ENCODE data around the gene SYNGR4.

The SYNGR4 gene

DNA sequence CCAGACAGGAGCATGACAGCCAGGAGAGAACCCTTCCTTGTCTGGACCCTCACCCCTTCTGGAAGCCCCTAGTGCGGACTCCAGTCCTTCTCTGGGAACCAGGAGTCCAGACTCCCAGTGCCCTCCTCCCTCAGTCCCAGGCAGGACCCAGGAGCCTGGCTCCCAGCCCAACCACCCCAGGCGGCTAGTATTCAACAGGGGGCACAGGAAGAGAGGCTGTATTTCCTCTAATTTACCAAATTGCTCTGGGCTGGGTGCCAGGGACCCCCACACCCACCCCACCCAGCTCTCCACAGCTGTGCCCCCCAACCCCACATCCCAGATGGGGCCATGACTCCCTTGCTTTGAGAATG is 32.6 kb downstream of the SYNGR4 start:
- DNase-seq (ENCODE audit: low read depth): no peak

DNA sequence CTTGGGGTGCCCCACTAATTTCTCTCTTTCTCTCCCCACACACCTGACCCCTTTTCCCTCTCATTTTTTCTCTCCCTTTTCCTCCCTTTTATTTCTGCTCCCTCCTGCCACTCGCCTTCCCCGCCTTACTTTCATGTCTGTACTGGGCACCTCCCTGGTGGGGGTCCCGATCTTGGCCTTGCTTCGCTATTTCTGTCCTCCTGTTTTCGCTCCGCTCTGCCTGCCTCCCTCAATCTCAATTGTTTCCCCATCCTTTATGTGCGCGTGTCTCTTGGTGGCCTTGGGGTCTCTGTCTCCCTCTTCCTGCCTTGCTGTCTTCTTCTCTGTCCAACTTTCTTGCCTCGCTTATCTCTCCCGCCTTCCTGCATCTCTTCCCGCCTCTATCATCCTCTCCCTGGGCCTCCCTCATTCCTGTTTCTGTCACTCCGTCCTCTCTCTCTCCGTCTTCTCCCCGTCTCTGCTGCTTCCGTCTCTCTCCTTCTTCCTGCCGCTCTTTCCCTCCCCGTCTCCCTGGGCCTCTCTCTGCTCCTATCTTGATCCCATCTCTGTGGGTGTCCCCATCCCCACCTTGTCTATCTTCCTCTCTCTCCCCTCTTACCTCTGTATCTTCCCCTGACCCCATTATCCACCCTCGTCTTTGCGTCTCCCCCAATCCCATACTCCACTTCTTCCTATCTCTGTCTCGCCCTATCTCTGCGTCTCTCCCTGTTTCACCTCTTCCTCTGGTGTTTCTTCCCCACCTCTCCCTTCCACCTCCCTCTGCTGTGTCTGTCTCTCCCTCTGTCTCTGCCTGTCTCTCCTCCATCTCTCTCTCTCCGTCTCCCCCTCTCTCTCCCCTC is 33.3 kb downstream of the SYNGR4 start:
- DNase-seq (ENCODE audit: low read depth): no peak

DNA sequence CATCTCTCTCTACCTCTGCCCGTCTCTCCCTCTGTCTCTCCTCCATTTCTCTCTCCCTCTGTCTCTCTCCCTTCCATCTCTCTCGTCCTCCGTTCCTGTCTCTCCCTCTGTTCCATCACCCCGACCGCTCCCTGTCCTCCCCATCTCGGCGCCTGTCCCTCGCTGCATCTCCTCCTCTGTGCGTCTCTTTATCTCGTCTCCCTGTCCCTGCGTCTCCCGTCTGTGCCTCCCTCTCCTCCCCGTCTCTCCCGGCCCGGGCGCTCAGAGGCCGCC is 33.9 kb downstream of the SYNGR4 start:
- no peak for DNase-seq (ENCODE audit: low read depth)

DNA sequence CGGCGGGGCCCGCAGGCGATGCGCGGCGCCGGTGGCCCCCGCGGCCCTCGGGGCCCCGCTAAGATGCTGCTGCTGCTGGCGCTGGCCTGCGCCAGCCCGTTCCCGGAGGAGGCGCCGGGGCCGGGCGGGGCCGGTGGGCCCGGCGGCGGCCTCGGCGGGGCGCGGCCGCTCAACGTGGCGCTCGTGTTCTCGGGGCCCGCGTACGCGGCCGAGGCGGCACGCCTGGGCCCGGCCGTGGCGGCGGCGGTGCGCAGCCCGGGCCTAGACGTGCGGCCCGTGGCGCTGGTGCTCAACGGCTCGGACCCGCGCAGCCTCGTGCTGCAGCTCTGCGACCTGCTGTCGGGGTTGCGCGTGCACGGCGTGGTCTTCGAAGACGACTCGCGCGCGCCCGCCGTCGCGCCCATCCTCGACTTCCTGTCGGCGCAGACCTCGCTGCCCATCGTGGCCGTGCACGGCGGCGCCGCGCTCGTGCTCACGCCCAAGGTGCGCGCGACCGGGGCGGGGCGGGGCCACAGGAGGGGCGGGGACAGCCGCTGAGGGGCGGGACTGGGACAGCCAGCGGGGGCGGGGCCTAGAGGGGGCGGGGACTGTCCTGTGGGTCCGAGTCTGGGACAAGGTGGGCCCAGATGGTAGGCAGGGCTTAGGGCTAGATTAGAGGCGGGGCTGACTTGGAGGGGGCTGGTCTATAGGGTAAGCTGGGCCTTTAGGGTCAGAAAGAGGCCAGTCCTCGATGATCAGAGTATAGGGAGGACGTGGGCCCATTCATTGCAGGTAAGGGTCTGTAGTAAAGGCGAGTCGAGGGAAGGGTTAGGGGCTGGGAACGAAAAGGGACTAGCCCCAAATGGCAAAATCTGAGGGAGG is 34.4 kb downstream of the SYNGR4 start:
- no peak for DNase-seq (ENCODE audit: low read depth)

DNA sequence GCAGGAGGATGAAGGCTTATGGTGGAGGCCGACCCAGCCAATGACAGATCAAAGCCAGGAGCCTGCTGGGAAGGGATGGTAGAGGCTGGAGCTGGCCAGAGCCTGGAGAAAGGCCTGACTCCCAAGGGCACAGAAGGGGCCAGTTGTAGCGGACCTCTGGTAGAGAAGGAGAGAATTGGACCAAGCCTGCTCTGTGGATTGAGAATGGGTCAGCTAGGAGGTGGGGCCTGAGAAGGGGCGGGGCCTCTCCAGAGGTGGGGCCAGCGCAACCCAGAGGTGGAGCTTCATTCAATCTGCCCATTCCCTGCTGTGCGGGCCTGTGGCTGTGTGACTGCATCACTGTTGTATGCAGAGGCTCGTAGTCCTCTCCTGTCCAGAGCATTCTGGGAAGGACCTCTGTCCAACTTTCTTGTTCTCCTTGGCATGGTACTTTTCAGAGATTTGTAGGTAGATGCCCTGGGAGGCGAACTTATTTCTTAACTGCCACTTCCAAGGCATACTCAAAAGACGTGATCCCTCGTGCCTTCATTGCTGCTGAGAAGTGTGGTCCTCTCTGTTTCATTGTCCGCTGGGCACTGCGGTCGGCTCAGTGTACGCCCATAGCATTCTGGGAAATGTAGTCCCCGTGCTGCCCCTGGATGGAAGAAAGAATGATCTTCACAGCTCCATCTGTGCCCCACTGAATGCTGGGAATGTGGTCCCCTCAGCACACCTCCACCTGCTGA is 36.0 kb downstream of the SYNGR4 start:
- DNase-seq (ENCODE audit: low read depth): no peak

DNA sequence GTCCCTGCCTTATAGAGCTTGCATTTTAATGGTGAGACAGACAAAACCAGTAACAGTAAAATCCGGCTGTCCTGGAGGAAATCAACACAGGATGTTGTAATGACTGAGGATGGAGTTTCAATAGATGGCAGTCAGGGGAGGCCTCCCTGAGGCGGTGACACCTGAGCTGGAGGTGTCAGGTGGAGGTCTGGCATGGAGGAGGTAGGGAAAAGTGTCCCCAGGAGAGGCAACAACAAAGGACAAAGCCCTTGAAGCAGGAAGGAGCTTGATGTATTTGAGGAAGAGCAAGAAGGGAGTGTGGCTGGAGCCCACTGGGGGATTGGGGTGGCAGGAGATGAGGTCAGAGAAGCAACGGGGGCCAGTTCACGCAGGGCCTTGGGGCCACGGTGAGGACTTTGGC is 37.1 kb downstream of the SYNGR4 start:
- no peak for DNase-seq (ENCODE audit: low read depth)

DNA sequence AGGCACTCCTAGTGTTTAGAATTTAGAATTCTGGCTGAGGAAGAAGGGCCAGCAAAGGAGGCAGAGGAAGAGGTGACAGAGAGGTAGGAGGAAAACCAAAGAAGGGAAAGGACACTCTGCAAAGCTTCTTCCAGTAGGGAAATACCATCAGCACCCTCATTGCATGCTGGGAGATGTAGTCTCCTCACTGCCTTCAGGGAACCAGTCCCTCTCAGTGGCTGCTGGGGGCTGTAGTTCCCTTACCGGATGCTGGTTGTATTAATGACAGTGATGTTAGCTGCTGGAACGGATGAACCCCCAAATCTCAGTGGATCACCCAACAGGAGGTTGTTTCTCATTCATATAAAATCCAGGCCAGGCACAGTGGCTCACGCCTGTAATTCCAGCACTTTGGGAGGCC is 39.4 kb downstream of the SYNGR4 start:
- DNase-seq (ENCODE audit: low read depth): no peak

DNA sequence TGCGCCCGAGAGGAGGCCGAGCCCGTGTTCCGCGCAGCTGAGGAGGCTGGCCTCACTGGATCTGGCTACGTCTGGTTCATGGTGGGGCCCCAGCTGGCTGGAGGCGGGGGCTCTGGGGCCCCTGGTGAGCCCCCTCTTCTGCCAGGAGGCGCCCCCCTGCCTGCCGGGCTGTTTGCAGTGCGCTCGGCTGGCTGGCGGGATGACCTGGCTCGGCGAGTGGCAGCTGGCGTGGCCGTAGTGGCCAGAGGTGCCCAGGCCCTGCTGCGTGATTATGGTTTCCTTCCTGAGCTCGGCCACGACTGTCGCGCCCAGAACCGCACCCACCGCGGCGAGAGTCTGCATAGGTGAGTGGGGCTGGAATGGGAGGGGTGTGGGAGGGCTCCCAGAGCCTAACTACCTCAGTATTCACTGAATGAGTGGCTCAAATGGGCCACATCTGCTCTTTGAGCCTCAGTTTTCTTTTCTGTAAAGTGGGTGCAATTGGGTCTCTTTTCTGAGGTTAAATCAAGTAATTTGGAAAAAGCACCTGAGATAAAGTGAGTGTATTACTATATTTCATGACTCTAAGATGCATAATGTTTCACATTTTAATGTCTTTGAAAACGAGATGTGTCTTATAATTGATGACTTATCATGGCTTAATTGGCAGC is 41.0 kb downstream of the SYNGR4 start:
- DNase-seq (ENCODE audit: low read depth): no peak

DNA sequence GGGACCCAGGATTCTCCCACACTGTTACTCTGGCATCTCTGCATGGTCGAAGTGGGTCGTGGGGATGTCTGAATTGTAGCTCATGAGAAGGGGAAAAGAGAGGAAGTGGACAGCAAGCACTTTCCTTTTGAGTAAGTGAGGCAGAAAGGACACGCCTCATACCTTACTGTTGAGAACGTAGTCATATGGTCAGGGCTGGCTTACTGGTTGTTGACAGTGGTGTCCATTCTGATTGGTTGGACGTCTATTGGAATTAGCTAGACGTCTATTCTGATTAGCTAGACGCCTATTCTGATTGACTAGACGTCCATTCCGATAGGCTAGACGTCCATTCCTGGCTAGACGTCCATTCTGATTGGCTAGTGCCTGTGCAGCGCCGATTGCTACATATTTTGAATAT is 41.7 kb downstream of the SYNGR4 start:
- DNase-seq (ENCODE audit: low read depth): no peak

DNA sequence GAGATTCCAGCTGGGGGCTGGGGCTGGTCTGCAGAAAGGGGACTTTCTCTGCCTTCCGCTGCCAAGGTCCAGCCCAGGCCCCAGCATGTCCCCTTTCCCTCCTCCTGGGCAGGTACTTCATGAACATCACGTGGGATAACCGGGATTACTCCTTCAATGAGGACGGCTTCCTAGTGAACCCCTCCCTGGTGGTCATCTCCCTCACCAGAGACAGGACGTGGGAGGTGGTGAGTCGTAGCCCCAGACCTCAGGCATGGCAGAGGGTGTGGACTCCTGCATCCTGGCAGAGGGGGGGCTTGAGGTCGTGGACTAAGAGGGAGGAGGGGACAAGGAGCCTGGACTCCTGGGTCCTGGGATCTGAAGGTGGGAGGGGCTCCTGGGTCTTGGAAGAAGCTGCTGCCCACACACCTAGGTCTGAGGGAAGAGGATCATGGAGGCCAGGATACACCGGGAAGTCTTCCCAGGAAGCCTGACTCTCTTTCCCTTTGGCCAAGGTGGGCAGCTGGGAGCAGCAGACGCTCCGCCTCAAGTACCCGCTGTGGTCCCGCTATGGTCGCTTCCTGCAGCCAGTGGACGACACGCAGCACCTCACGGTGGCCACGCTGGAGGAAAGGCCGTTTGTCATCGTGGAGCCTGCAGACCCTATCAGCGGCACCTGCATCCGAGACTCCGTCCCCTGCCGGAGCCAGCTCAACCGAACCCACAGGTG is 49.9 kb downstream of the SYNGR4 start:
- DNase-seq (ENCODE audit: low read depth): no peak

DNA sequence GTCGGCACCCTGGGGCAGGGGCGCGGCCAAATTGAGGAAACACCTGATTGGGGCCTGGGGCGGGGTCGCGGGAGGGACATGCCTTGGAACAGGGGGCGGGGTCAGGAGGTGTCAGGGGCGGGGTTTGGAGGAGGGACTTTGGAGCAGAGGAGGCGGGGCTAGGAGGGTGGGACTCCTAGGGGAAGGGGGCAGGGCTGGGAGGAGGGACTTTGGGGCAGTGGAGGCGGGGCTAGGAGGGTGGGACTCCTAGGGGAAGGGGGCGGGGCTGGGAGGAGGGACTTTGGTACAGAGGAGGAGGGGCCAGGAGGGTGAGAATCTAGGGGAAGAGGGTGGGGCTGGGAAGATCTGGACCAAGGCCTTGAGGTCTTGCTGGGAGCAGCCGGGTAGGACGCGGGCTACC is 51.2 kb downstream of the SYNGR4 start:
- DNase-seq (ENCODE audit: low read depth): no peak

DNA sequence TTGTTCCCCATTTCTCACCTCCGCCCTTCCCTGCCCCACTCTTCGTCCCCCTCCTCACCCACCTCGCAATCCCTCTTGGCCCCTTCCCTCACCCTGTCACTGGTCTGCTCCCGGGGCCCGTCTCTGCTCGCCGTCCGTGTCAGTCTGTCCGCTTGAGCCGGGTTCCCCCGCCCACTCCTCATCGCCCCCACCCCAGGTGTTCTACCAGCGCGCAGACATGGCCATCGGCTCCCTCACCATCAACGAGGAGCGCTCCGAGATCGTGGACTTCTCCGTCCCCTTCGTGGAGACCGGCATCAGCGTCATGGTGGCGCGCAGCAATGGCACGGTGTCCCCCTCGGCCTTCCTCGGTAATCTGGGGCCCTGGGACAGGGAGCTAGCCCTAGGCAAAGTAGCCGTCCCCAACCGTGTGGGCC is 51.6 kb downstream of the SYNGR4 start:
- no peak for DNase-seq (ENCODE audit: low read depth)

DNA sequence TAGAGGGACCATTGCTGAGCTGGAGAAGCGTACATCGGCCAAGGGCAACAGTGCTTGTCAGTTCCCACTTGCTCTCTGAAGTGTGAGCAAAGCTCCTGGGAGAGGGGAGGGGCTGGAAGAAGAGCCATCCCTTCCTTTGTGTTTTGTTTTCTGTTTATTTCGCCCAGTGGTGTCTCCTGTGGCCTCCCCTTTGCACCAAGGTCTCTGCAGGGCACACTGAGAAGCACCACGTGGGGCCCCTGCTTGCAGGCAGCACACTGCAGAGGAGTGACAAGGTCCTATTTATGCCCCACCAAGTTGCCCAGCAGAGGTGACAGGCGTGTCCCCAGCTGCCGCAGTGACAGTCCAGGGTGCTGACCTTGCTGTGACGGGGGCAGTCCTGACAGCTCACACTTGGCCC is 53.3 kb downstream of the SYNGR4 start:
- no peak for DNase-seq (ENCODE audit: low read depth)

DNA sequence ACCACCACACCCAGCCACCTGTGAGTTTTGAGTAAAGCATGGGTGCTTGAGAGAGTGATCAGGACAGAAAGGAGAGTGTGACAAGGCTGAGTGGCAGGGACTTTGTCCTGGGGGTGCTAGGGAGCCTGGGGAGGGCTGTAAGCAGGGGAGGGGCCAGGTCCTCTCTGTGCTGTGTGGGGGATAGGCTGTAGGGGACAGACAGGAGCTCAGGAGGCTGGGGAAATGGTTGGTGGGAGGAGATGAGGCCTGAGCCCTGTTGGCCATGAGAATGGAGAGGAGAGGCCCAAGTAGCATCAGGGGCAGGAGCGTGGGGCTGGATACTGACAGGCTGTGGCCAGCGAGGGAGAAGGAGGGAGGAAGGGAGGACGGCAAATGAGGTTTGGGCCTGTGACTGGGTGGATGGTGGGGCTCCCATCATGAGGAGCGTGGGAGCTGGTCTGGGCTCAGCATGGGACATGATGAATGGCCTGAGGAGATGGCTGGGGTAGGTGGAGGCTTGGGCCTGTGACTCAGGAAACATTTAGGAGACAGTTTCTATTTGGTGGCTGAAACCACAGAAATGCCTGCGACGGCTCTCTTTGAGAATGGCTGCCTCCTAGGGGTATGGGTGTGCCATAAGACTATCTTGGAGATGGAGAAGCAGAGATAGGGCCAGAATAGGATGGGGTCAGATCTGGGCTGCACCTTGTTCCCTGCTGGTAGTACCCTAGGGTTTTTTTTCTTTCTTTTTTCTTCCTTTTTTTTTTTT is 54.3 kb downstream of the SYNGR4 start:
- DNase-seq (ENCODE audit: low read depth): no peak

DNA sequence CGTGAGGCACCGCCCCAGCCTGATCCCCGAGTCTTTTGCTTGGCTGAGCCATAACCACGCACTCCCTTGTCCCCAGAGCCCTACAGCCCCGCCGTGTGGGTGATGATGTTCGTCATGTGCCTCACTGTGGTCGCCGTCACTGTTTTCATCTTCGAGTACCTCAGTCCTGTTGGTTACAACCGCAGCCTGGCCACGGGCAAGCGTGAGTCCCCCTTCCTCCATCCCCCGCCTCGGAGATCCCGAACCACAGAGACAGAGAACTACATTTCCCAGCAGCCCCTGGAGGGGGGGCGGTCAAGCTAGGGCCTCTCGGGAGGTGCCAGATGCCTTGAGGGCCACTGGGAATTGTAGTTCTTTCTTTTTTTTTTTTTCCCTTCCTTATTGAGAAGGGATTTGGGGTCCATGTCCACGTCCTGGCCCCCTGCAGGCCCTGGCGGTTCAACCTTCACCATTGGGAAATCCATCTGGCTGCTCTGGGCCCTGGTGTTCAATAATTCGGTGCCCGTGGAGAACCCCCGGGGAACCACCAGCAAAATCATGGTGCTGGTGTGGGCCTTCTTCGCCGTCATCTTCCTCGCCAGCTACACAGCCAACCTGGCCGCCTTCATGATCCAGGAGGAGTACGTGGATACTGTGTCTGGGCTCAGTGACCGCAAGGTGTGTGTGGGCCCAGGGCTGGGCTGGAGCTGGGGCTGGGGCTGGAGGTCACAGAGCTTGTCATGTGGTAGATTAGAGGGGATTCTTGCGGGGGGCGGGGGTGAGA is 55.2 kb downstream of the SYNGR4 start:
- DNase-seq (ENCODE audit: low read depth): no peak

DNA sequence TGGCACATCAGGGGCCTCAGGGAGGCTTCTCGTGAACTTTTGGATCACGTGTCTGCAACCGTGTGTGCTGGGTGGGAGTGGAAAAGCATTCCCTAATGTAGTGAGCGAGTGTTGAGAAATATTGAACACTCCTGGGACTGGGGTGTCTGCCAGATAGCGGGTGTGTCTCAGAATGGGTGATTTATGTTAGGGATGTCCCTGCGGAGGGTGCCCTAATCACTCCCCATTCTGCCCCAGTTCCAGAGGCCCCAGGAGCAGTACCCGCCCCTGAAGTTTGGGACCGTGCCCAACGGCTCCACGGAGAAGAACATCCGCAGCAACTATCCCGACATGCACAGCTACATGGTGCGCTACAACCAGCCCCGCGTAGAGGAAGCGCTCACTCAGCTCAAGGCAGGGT is 57.4 kb downstream of the SYNGR4 start:
- DNase-seq (ENCODE audit: low read depth): no peak

DNA sequence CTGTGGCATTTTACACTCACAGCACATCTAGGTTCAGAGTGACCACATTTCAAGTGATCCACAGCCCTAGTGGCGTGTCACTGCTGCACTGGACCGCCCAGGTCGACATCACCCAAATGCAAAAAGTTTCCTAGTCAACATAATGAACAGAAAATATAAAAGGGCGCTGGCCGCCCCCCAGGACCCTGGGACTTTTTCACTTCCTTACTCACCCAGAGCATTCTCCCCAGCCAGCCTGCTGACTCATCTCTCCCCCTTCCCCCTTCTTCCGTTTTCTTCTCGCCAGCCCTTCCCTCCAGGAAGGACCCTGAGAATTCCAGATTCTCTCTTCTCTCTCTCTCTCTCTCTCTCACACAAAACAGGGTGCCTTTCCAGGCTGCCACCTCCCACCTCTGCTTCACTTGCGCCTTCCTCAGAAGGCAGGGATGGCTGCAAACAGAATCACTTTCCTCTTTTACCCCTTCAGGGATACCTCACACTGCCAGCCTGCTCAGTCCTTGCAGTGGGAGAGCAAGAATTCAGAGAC is 60.6 kb downstream of the SYNGR4 start:
- DNase-seq (ENCODE audit: low read depth): no peak

All from GM04504 (cell line).